ENCODE data around the gene MRPS5. TPM values are rescaled to one million over a fixed set of nuclear protein-coding genes. Genes with fewer than 3 reads are reported as not detected.

The MRPS5 gene
- 60.3 TPM for polyA plus RNA-seq (2012; ENCODE audit: missing spikeins)

- TF ChIP-seq TAF1 (IDR thresholded peaks at IDR 0.05; ENCODE audit: borderline replicate concordance, low read depth, low read length), result peak; percentile 48; the same call in 1 of the 2 replicates
- TF ChIP-seq POLR2A (IDR thresholded peaks at IDR 0.05; ENCODE audit: low read depth, low read length), result peak; percentile 90
- peak; percentile 78; the same call in 1 of the 2 replicates for TF ChIP-seq POLR2AphosphoS5 (IDR thresholded peaks at IDR 0.05; ENCODE audit: low read depth, low read length)
- peak; percentile 90 for DNase-seq (ENCODE audit: insufficient read length)
- FAIRE-seq, result peak; percentile 92
These were observed at the start of gene MRPS5 for GRCh38 chr2:95121407-95122196. Gene MRPS5, minus strand, starts transcription at chr2:95121808. Its CDS starts 17 bp downstream, at chr2:95121791.

- DNase-seq (ENCODE audit: insufficient read length) (no peak), FAIRE-seq (peak; percentile 60)
- TF ChIP-seq TAF1 (IDR thresholded peaks at IDR 0.05; ENCODE audit: borderline replicate concordance, low read depth, low read length) (no peak), POLR2A (IDR thresholded peaks at IDR 0.05; ENCODE audit: low read depth, low read length) (no peak), POLR2AphosphoS5 (IDR thresholded peaks at IDR 0.05; ENCODE audit: low read depth, low read length) (no peak)
These were observed 44.6 kb upstream of the MRPS5 start for GRCh38 chr2:95166065-95166763.

- DNase-seq (ENCODE audit: insufficient read length) (peak; percentile 96), FAIRE-seq (peak; percentile 96)
- peak; percentile 96 for TF ChIP-seq POLR2A (IDR thresholded peaks at IDR 0.05; ENCODE audit: low read depth, low read length)
- TF ChIP-seq POLR2AphosphoS5 (IDR thresholded peaks at IDR 0.05; ENCODE audit: low read depth, low read length), result peak; percentile 94
- peak; percentile 97 for TF ChIP-seq TAF1 (IDR thresholded peaks at IDR 0.05; ENCODE audit: borderline replicate concordance, low read depth, low read length)
These were observed 43.9 kb upstream of the MRPS5 start, which contains the start of gene ZNF2 for GRCh38 chr2:95165371-95166064. Gene ZNF2, plus strand, starts transcription at chr2:95165809. Its CDS starts 10,418 bp downstream, at chr2:95176227.

- DNase-seq (ENCODE audit: insufficient read length) (no peak), FAIRE-seq (no peak)
- TF ChIP-seq TAF1 (IDR thresholded peaks at IDR 0.05; ENCODE audit: borderline replicate concordance, low read depth, low read length), result no peak
- TF ChIP-seq POLR2AphosphoS5 (IDR thresholded peaks at IDR 0.05; ENCODE audit: low read depth, low read length), result no peak
- TF ChIP-seq POLR2A (IDR thresholded peaks at IDR 0.05; ENCODE audit: low read depth, low read length), result no peak
These were observed 43.4 kb upstream of the MRPS5 start for GRCh38 chr2:95165030-95165370.

GRCh38 chr2:95159690-95160449 lies 38.3 kb upstream of the MRPS5 start, which contains the start of gene ZNF514:
Gene ZNF514, minus strand, starts transcription at chr2:95159848. Its CDS starts 6,595 bp downstream, at chr2:95153253.
- TF ChIP-seq TAF1 (IDR thresholded peaks at IDR 0.05; ENCODE audit: borderline replicate concordance, low read depth, low read length) (no peak), POLR2AphosphoS5 (IDR thresholded peaks at IDR 0.05; ENCODE audit: low read depth, low read length) (no peak), POLR2A (IDR thresholded peaks at IDR 0.05; ENCODE audit: low read depth, low read length) (no peak)
- FAIRE-seq, result no peak
- peak; percentile 74 for DNase-seq (ENCODE audit: insufficient read length)

- TF ChIP-seq POLR2AphosphoS5 (IDR thresholded peaks at IDR 0.05; ENCODE audit: low read depth, low read length) (no peak), TAF1 (IDR thresholded peaks at IDR 0.05; ENCODE audit: borderline replicate concordance, low read depth, low read length) (no peak), POLR2A (IDR thresholded peaks at IDR 0.05; ENCODE audit: low read depth, low read length) (no peak)
- DNase-seq (ENCODE audit: insufficient read length) (peak; percentile 46), FAIRE-seq (no peak)
These were observed 37.4 kb upstream of the MRPS5 start for GRCh38 chr2:95158891-95159619.

- no peak for DNase-seq (ENCODE audit: insufficient read length)
- TF ChIP-seq POLR2A (IDR thresholded peaks at IDR 0.05; ENCODE audit: low read depth, low read length) (no peak), TAF1 (IDR thresholded peaks at IDR 0.05; ENCODE audit: borderline replicate concordance, low read depth, low read length) (no peak), POLR2AphosphoS5 (IDR thresholded peaks at IDR 0.05; ENCODE audit: low read depth, low read length) (no peak)
- no peak for FAIRE-seq
These were observed 36.8 kb upstream of the MRPS5 start for GRCh38 chr2:95158441-95158840.

- TF ChIP-seq POLR2A (IDR thresholded peaks at IDR 0.05; ENCODE audit: low read depth, low read length) (no peak), TAF1 (IDR thresholded peaks at IDR 0.05; ENCODE audit: borderline replicate concordance, low read depth, low read length) (no peak), POLR2AphosphoS5 (IDR thresholded peaks at IDR 0.05; ENCODE audit: low read depth, low read length) (no peak)
- DNase-seq (ENCODE audit: insufficient read length) (no peak), FAIRE-seq (no peak)
These were observed 27.9 kb upstream of the MRPS5 start for GRCh38 chr2:95149397-95149984.

GRCh38 chr2:95143838-95144237 lies 22.2 kb upstream of the MRPS5 start:
- FAIRE-seq (no peak), DNase-seq (ENCODE audit: insufficient read length) (no peak)
- TF ChIP-seq POLR2AphosphoS5 (IDR thresholded peaks at IDR 0.05; ENCODE audit: low read depth, low read length), result no peak
- no peak for TF ChIP-seq TAF1 (IDR thresholded peaks at IDR 0.05; ENCODE audit: borderline replicate concordance, low read depth, low read length)
- TF ChIP-seq POLR2A (IDR thresholded peaks at IDR 0.05; ENCODE audit: low read depth, low read length), result no peak

- FAIRE-seq (no peak), DNase-seq (ENCODE audit: insufficient read length) (no peak)
- TF ChIP-seq TAF1 (IDR thresholded peaks at IDR 0.05; ENCODE audit: borderline replicate concordance, low read depth, low read length) (no peak), POLR2A (IDR thresholded peaks at IDR 0.05; ENCODE audit: low read depth, low read length) (no peak), POLR2AphosphoS5 (IDR thresholded peaks at IDR 0.05; ENCODE audit: low read depth, low read length) (no peak)
These were observed 17.1 kb upstream of the MRPS5 start for GRCh38 chr2:95138702-95139101.
